ENCODE data around the gene BCL11A. TPM values are rescaled to one million over a fixed set of nuclear protein-coding genes. Genes with fewer than 3 reads are reported as not detected.

BCL11A gene
- total RNA-seq, 1 donor from 2014 or later: 331 TPM

DNA sequence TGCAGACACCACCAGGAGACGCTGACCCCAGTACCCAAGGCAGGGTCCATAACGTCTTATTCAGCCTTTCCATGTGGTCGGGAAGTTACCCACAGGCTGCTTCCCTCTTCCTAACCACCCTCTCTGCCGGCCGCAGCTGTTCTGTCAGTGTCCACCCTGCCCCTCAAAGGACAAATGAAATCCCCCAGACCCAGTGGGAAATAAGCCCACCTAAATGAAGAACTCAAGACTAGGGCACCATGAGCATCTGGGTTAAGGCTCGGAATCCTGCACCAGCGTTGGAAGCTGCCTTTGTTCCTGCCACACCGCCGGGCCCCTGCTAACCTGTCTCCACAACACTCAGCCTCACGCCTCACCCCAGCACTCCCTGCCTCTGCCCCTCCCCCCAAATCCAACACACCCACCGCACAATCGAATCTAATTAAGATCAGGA is 21.7 kb downstream of the BCL11A start:
- Mint-ChIP-seq H3K4me3 (peak overlapping the region; percentile 71), H3K36me3 (ENCODE audit: low read depth) (peaks cover 76% of the 10 kb centered on the region), H3K4me1 (peaks cover 100% of the 10 kb centered on the region), H3K9me3 (no peaks in the 10 kb centered on the region), H3K27me3 (no peaks in the 10 kb centered on the region), H3K27ac (peak overlapping the region; percentile 85)
- ChIA-PET CTCF (no interaction called here), POLR2A (interaction anchor here (5.0 to 7.1 kb wide), 2 partner anchors 16 to 19 kb away, joined by 18 to 54 read pairs; no protein-coding TSS in a partner anchor)
- TF ChIP-seq, protein P1, sequence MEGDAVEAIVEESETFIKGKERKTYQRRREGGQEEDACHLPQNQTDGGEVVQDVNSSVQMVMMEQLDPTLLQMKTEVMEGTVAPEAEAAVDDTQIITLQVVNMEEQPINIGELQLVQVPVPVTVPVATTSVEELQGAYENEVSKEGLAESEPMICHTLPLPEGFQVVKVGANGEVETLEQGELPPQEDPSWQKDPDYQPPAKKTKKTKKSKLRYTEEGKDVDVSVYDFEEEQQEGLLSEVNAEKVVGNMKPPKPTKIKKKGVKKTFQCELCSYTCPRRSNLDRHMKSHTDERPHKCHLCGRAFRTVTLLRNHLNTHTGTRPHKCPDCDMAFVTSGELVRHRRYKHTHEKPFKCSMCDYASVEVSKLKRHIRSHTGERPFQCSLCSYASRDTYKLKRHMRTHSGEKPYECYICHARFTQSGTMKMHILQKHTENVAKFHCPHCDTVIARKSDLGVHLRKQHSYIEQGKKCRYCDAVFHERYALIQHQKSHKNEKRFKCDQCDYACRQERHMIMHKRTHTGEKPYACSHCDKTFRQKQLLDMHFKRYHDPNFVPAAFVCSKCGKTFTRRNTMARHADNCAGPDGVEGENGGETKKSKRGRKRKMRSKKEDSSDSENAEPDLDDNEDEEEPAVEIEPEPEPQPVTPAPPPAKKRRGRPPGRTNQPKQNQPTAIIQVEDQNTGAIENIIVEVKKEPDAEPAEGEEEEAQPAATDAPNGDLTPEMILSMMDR (IDR thresholded peaks at IDR 0.05): no peak
- DNase-seq (no peak), ATAC-seq (ENCODE audit: low read depth) (no peak)
- intact Hi-C loops (cut with micrococcal nuclease): loop anchor here (2.0 to 5.0 kb wide), 2 partner anchors 15 to 84 kb away; no protein-coding TSS in a partner anchor

DNA sequence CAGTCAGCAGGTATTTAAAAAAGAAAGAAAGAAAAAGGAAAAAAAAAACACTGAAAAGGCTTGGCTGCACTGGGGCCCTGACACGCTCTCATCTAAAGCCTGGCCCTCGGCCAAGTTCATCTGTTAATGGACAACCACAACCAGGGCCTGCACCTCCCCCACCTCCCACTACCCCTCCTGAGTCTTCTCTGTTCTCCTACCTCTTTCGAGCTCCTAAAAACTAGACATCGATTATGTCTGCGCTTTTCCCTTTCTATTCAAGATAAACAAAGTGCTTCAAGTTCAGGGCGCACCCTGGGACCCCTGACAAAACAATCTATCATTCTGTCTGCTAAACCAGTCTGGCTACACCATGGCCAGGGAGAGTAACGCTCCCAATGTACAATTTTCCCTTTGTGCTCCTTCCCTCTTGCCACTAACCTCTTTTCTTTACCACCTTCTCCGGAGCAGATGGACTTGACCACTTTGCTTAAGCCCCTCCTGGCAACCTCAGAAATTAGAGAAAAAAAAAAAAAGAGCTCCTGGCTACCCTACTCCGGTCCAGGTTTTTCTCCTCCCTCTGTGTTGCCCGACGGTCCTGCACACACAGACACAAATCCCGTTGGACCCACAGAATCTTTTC is 22.7 kb downstream of the BCL11A start:
- Mint-ChIP-seq H3K4me3 (peak overlapping the region; percentile 81), H3K36me3 (ENCODE audit: low read depth) (peaks cover 78% of the 10 kb centered on the region), H3K27ac (peak overlapping the region; percentile 84), H3K9me3 (no peaks in the 10 kb centered on the region), H3K27me3 (no peaks in the 10 kb centered on the region), H3K4me1 (peaks cover 100% of the 10 kb centered on the region)
- DNase-seq (no peak), ATAC-seq (ENCODE audit: low read depth) (peak; percentile 49)
- CTCF ChIA-PET: interaction anchor here (1.0 kb wide), 1 partner anchor 16 kb away, joined by 4 read pairs; no protein-coding TSS in a partner anchor
- intact Hi-C loops (cut with micrococcal nuclease): loop anchor here (2.0 to 5.0 kb wide), 2 partner anchors 14 to 83 kb away; no protein-coding TSS in a partner anchor
- TF ChIP-seq, protein P1 (IDR thresholded peaks at IDR 0.05): no peak
- POLR2A ChIA-PET: interaction anchor here (0.6 to 7.1 kb wide), 9 partner anchors 9 to 84 kb away, joined by 3 to 54 read pairs (median 4); partner anchors contain the start of gene BCL11A

DNA sequence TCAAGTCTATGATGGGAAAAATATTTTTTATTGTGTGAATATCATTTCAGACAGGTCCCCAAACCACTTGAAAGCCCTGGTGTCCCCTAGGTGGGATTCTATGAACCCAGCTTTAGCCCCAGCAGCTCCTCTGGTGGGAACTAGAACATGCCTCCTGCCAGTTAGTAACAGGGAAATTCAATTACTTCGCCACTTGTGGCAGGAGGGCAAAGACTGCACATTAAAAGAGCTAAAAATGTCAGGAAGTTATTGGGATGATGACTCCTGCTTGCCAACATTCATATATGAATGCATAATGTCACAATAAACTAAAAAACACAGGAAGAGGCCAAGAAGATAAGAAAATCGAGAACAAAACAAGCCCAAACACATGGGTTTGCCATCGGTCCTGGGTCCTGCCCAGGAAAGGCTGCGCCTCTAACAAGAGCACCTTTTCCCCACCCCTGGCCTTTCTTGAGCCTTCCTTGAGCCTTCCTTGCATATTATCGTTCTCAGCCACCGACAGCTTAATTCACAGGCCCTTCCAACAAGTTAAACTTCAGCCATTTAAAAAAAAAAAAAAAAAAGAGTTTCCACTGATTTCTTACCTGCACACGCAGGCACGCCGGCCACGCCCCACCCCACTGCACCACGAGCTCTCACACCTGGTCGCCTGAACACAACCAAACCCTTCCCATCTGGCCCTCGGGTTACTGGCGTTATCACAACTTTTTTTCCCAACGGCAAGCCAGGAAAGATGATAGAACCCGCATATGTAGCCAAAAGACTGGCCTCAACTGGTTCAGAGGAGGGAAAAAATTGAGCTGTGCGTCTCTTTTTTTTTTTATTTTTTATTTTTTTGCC is 23.4 kb downstream of the BCL11A start:
- Mint-ChIP-seq H3K36me3 (ENCODE audit: low read depth) (peaks cover 77% of the 10 kb centered on the region), H3K9me3 (no peaks in the 10 kb centered on the region), H3K4me1 (peaks cover 100% of the 10 kb centered on the region), H3K4me3 (peak overlapping the region; percentile 81), H3K27me3 (no peaks in the 10 kb centered on the region), H3K27ac (peak overlapping the region; percentile 84)
- TF ChIP-seq, protein P1 (IDR thresholded peaks at IDR 0.05): no peak
- CTCF ChIA-PET: interaction anchor here (1.0 to 1.2 kb wide), 2 partner anchors 17 to 52 kb away, joined by 3 to 4 read pairs; no protein-coding TSS in a partner anchor
- intact Hi-C loops (cut with micrococcal nuclease): loop anchor here (2.0 to 5.0 kb wide), 2 partner anchors 13 to 83 kb away; no protein-coding TSS in a partner anchor
- no peak for ATAC-seq (ENCODE audit: low read depth)
- DNase-seq: no peak
- POLR2A ChIA-PET: interaction anchor here (0.6 to 7.1 kb wide), 11 partner anchors 9 to 124 kb away, joined by 3 to 54 read pairs (median 4); partner anchors contain the start of gene BCL11A

DNA sequence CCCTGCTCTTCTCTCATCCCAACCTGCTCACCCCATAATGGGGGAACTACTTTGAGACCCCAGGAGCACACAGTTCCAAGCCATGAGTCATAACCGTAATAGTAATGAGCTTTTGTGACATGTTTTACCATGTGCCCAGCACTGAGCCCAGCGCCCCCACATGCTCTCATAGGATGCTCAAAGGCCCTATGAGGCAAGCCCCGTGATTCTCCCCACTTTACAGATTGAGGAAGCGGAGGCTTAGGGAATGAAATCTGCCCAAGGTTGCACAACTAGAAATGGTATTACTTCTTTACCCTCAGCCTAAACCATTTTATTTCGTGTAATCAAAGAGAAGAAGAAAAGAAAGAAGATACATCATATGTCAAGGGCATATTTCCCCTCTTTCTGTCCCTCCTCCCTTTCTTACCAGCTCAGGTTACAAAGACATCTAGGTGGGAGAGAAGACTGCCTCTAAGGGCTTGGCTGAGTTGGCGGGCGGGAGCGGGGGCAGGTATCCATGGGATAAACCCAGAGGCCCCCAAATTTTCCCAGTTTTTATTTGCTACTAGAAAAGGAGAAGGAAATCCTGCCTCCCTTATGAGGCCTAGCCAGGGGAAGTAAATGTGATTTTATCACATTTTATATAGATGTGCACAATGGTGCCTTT is 24.2 kb downstream of the BCL11A start:
- H3K36me3 Mint-ChIP-seq (ENCODE audit: low read depth): peaks cover 74% of the 10 kb centered on the region

More for the DNA sequence above, 24.2 kb downstream of the BCL11A start:
- DNase-seq (no peak), ATAC-seq (ENCODE audit: low read depth) (no peak)
- ChIA-PET POLR2A (interaction anchor here (1.3 to 7.1 kb wide), 6 partner anchors 13 to 30 kb away, joined by 3 to 54 read pairs (median 6); no protein-coding TSS in a partner anchor), CTCF (interaction anchor here (0.9 to 1.2 kb wide), 3 partner anchors 21 to 52 kb away, joined by 3 read pairs; no protein-coding TSS in a partner anchor)
- intact Hi-C loops (cut with micrococcal nuclease): no loop called here
- Mint-ChIP-seq H3K27ac (peak overlapping the region; percentile 84), H3K27me3 (no peaks in the 10 kb centered on the region), H3K9me3 (no peaks in the 10 kb centered on the region), H3K4me3 (peak overlapping the region; percentile 81), H3K4me1 (peaks cover 100% of the 10 kb centered on the region)
- TF ChIP-seq, protein P1 (IDR thresholded peaks at IDR 0.05): no peak

All from activated B cell treated with CpG ODN at 0.5 μM for 24 hours (primary cell).